Measurements from ENCODE around the gene CELSR1.

The CELSR1 gene

GRCh38 chr22:46499805-46500189 lies 37.6 kb downstream of the CELSR1 start:
- Histone ChIP-seq H3K14ac (ENCODE audit: low read length) (no peak overlapping the region), H2BK12ac (ENCODE audit: low read length) (peak overlapping the region; percentile 12), H3K4me3 (ENCODE audit: low read length in 2 of 2) (peak overlapping the region in 1 of 2 donors; percentile 24), H3K27ac (replicated peaks; ENCODE audit: low read length) (peak overlapping the region; percentile 70), H3K36me3 (replicated peaks in 1 of 2; ENCODE audit: control insufficient read depth in 2 of 2, insufficient read depth in 2 of 2, low read length in 2 of 2) (no peaks in the 10 kb centered on the region), H4K8ac (ENCODE audit: low read depth, low read length) (no peak overlapping the region), H4K91ac (ENCODE audit: low read depth, low read length, poor library complexity) (no peak overlapping the region), H3K4me2 (ENCODE audit: insufficient read depth, low read length, poor library complexity, severe bottlenecking) (peak overlapping the region; percentile 45), H3K27me3 (ENCODE audit: control insufficient read depth in 3 of 3, insufficient read depth in 3 of 3, low read depth in 1 of 3, low read length in 3 of 3) (no peaks in the 10 kb centered on the region), H3K23ac (ENCODE audit: low read depth, low read length, poor library complexity) (no peak overlapping the region), H2AFZ (ENCODE audit: low read length) (peak overlapping the region; percentile 42), H2AK5ac (ENCODE audit: low read depth, low read length) (peak overlapping the region; percentile 63), H3K18ac (ENCODE audit: low read length) (peak overlapping the region; percentile 94), H2BK120ac (ENCODE audit: low read depth, low read length) (no peak overlapping the region), H3K4me1 (ENCODE audit: control insufficient read depth in 2 of 2, insufficient read depth in 1 of 2, low read depth in 1 of 2, low read length in 2 of 2) (peaks cover 24 to 29% of the 10 kb centered on the region in 2 donors), H3K9ac (ENCODE audit: low read depth, low read length, poor library complexity) (no peak overlapping the region), H3K9me3 (replicated peaks in 1 of 2; ENCODE audit: control insufficient read depth in 2 of 2, insufficient read depth in 1 of 2, low read depth in 1 of 2, low read length in 2 of 2) (peaks cover 0 to 5% of the 10 kb centered on the region in 2 donors), H3K79me1 (ENCODE audit: low read depth, low read length) (no peaks in the 10 kb centered on the region), H2BK15ac (ENCODE audit: low read length) (peak overlapping the region; percentile 2), H3K4ac (ENCODE audit: low read length) (no peak overlapping the region), H2BK5ac (ENCODE audit: low read length) (peak overlapping the region; percentile 17)
- DNase-seq (ENCODE audit: low spot score) = no peak
- WGBS, 2 donors (ENCODE audit: extremely low coverage in 2 of 2, insufficient read length in 2 of 2, insufficient replicate concordance in 1 of 2) = no CpG with 5 or more reads among the region's 12 CpGs

- Histone ChIP-seq H2AK5ac (ENCODE audit: low read depth, low read length) (no peak overlapping the region), H3K18ac (ENCODE audit: low read length) (no peak overlapping the region), H3K9ac (ENCODE audit: low read depth, low read length, poor library complexity) (no peak overlapping the region), H2AFZ (ENCODE audit: low read length) (no peak overlapping the region), H4K8ac (ENCODE audit: low read depth, low read length) (no peak overlapping the region), H3K27ac (replicated peaks; ENCODE audit: low read length) (no peak overlapping the region), H3K4me2 (ENCODE audit: insufficient read depth, low read length, poor library complexity, severe bottlenecking) (no peak overlapping the region), H2BK15ac (ENCODE audit: low read length) (no peak overlapping the region), H3K23ac (ENCODE audit: low read depth, low read length, poor library complexity) (no peak overlapping the region), H2BK120ac (ENCODE audit: low read depth, low read length) (no peak overlapping the region), H3K4ac (ENCODE audit: low read length) (no peak overlapping the region), H3K36me3 (replicated peaks in 1 of 2; ENCODE audit: control insufficient read depth in 2 of 2, insufficient read depth in 2 of 2, low read length in 2 of 2) (no peaks in the 10 kb centered on the region), H3K4me3 (ENCODE audit: low read length in 2 of 2) (no peak overlapping the region), H4K91ac (ENCODE audit: low read depth, low read length, poor library complexity) (no peak overlapping the region), H3K9me3 (replicated peaks in 1 of 2; ENCODE audit: control insufficient read depth in 2 of 2, insufficient read depth in 1 of 2, low read depth in 1 of 2, low read length in 2 of 2) (no peaks in the 10 kb centered on the region), H2BK5ac (ENCODE audit: low read length) (no peak overlapping the region), H3K14ac (ENCODE audit: low read length) (no peak overlapping the region), H3K27me3 (ENCODE audit: control insufficient read depth in 3 of 3, insufficient read depth in 3 of 3, low read depth in 1 of 3, low read length in 3 of 3) (no peaks in the 10 kb centered on the region), H3K4me1 (ENCODE audit: control insufficient read depth in 2 of 2, insufficient read depth in 1 of 2, low read depth in 1 of 2, low read length in 2 of 2) (peaks cover 3 to 6% of the 10 kb centered on the region in 2 donors), H3K79me1 (ENCODE audit: low read depth, low read length) (peaks cover 4% of the 10 kb centered on the region), H2BK12ac (ENCODE audit: low read length) (no peak overlapping the region)
- WGBS, 2 donors (ENCODE audit: extremely low coverage in 2 of 2, insufficient read length in 2 of 2, insufficient replicate concordance in 1 of 2) = no CpG with 5 or more reads among the region's 11 CpGs
- no peak for DNase-seq (ENCODE audit: low spot score)
These were observed 45.5 kb downstream of the CELSR1 start for GRCh38 chr22:46491946-46492345.

- Histone ChIP-seq H4K91ac (ENCODE audit: low read depth, low read length, poor library complexity) (no peak overlapping the region), H3K4me3 (ENCODE audit: low read length in 2 of 2) (no peak overlapping the region), H3K23ac (ENCODE audit: low read depth, low read length, poor library complexity) (peak overlapping the region; percentile 65), H3K4me2 (ENCODE audit: insufficient read depth, low read length, poor library complexity, severe bottlenecking) (no peak overlapping the region), H3K27me3 (ENCODE audit: control insufficient read depth in 3 of 3, insufficient read depth in 3 of 3, low read depth in 1 of 3, low read length in 3 of 3) (no peaks in the 10 kb centered on the region), H2AK5ac (ENCODE audit: low read depth, low read length) (peak overlapping the region; percentile 75), H3K79me1 (ENCODE audit: low read depth, low read length) (peaks cover 4% of the 10 kb centered on the region), H3K27ac (replicated peaks; ENCODE audit: low read length) (no peak overlapping the region), H4K8ac (ENCODE audit: low read depth, low read length) (no peak overlapping the region), H3K9me3 (replicated peaks in 1 of 2; ENCODE audit: control insufficient read depth in 2 of 2, insufficient read depth in 1 of 2, low read depth in 1 of 2, low read length in 2 of 2) (no peaks in the 10 kb centered on the region), H2BK120ac (ENCODE audit: low read depth, low read length) (peak overlapping the region; percentile 91), H3K4me1 (ENCODE audit: control insufficient read depth in 2 of 2, insufficient read depth in 1 of 2, low read depth in 1 of 2, low read length in 2 of 2) (peaks cover 4 to 7% of the 10 kb centered on the region in 2 donors), H3K4ac (ENCODE audit: low read length) (no peak overlapping the region), H2BK5ac (ENCODE audit: low read length) (no peak overlapping the region), H3K36me3 (replicated peaks in 1 of 2; ENCODE audit: control insufficient read depth in 2 of 2, insufficient read depth in 2 of 2, low read length in 2 of 2) (no peaks in the 10 kb centered on the region), H2AFZ (ENCODE audit: low read length) (no peak overlapping the region), H3K9ac (ENCODE audit: low read depth, low read length, poor library complexity) (no peak overlapping the region), H3K14ac (ENCODE audit: low read length) (no peak overlapping the region), H3K18ac (ENCODE audit: low read length) (no peak overlapping the region), H2BK15ac (ENCODE audit: low read length) (no peak overlapping the region), H2BK12ac (ENCODE audit: low read length) (peak overlapping the region; percentile 41)
- DNase-seq (ENCODE audit: low spot score) = no peak
- no CpG with 5 or more reads among the region's 11 CpGs for WGBS, 2 donors (ENCODE audit: extremely low coverage in 2 of 2, insufficient read length in 2 of 2, insufficient replicate concordance in 1 of 2)
These were observed 46.9 kb downstream of the CELSR1 start for GRCh38 chr22:46490538-46490937.

- Histone ChIP-seq H3K9ac (ENCODE audit: low read depth, low read length, poor library complexity) (no peak overlapping the region), H3K4ac (ENCODE audit: low read length) (no peak overlapping the region), H2BK5ac (ENCODE audit: low read length) (no peak overlapping the region), H4K8ac (ENCODE audit: low read depth, low read length) (no peak overlapping the region), H2BK12ac (ENCODE audit: low read length) (no peak overlapping the region), H2AFZ (ENCODE audit: low read length) (no peak overlapping the region), H3K23ac (ENCODE audit: low read depth, low read length, poor library complexity) (no peak overlapping the region), H3K14ac (ENCODE audit: low read length) (no peak overlapping the region), H2BK15ac (ENCODE audit: low read length) (no peak overlapping the region), H3K4me2 (ENCODE audit: insufficient read depth, low read length, poor library complexity, severe bottlenecking) (no peak overlapping the region), H3K36me3 (replicated peaks in 1 of 2; ENCODE audit: control insufficient read depth in 2 of 2, insufficient read depth in 2 of 2, low read length in 2 of 2) (no peaks in the 10 kb centered on the region), H2BK120ac (ENCODE audit: low read depth, low read length) (no peak overlapping the region), H4K91ac (ENCODE audit: low read depth, low read length, poor library complexity) (no peak overlapping the region), H3K79me1 (ENCODE audit: low read depth, low read length) (peaks cover 4% of the 10 kb centered on the region), H3K18ac (ENCODE audit: low read length) (no peak overlapping the region), H3K4me1 (ENCODE audit: control insufficient read depth in 2 of 2, insufficient read depth in 1 of 2, low read depth in 1 of 2, low read length in 2 of 2) (peaks cover 15 to 23% of the 10 kb centered on the region in 2 donors), H2AK5ac (ENCODE audit: low read depth, low read length) (no peak overlapping the region), H3K9me3 (replicated peaks in 1 of 2; ENCODE audit: control insufficient read depth in 2 of 2, insufficient read depth in 1 of 2, low read depth in 1 of 2, low read length in 2 of 2) (peaks cover 3 to 8% of the 10 kb centered on the region in 2 donors), H3K27me3 (ENCODE audit: control insufficient read depth in 3 of 3, insufficient read depth in 3 of 3, low read depth in 1 of 3, low read length in 3 of 3) (no peaks in the 10 kb centered on the region), H3K4me3 (ENCODE audit: low read length in 2 of 2) (no peak overlapping the region), H3K27ac (replicated peaks; ENCODE audit: low read length) (no peak overlapping the region)
- no CpG with 5 or more reads among the region's 12 CpGs for WGBS, 2 donors (ENCODE audit: extremely low coverage in 2 of 2, insufficient read length in 2 of 2, insufficient replicate concordance in 1 of 2)
- DNase-seq (ENCODE audit: low spot score) = no peak
These were observed 50.3 kb downstream of the CELSR1 start for GRCh38 chr22:46486996-46487717.

All from neuronal stem cell (in vitro differentiated cells).